Small intestine (tissue), 7 donors: ENCODE data around the gene TNRC6B. TPM values are rescaled to one million over a fixed set of nuclear protein-coding genes. Genes with fewer than 3 reads are reported as not detected.

Source experiments
- DNase-seq, 2 donors: peaks; one replicate each; pipeline versions ENCODE4 v3.0.0 to v3.0.0-alpha.2; 2013
- FAIRE-seq: peaks from 2 replicates; lab custom pipeline; 2012; peaks lifted over from hg19 to GRCh38; lab: Jason Lieb, UNC
- H3K27ac ChIP-seq, 3 donors: one replicate each; pipeline ENCODE4 v1.5.1; 2013; ENCODE audit warnings: low read length in 2 of 3, mild to moderate bottlenecking in 2 of 3, control low read depth in 1 of 3, inconsistent platforms in 1 of 3, low read depth in 1 of 3, moderate library complexity in 1 of 3
- H3K27me3 ChIP-seq, 3 donors: one replicate each; pipeline ENCODE4 v1.6.1; 2013; ENCODE audit warnings: low read length in 3 of 3, inconsistent platforms in 1 of 3; ENCODE audit not compliant: control insufficient read depth in 3 of 3, insufficient read depth in 3 of 3
- H3K36me3 ChIP-seq, 3 donors: one replicate each; pipeline ENCODE4 v1.6.1; 2013; ENCODE audit warnings: low read length in 3 of 3, inconsistent platforms in 1 of 3, low read depth in 1 of 3, mild to moderate bottlenecking in 1 of 3, moderate library complexity in 1 of 3; ENCODE audit not compliant: control insufficient read depth in 3 of 3, insufficient read depth in 2 of 3
- H3K4me1 ChIP-seq, 3 donors: one replicate each; pipeline ENCODE4 v1.6.1; 2013; ENCODE audit warnings: low read length in 2 of 3, inconsistent platforms in 1 of 3, low read depth in 1 of 3, mild to moderate bottlenecking in 1 of 3, moderate library complexity in 1 of 3; ENCODE audit not compliant: control insufficient read depth in 3 of 3, insufficient read depth in 2 of 3
- H3K4me3 ChIP-seq, 3 donors: one replicate each; pipeline ENCODE4 v1.5.1; 2013; ENCODE audit warnings: low read length in 3 of 3, control low read depth in 1 of 3, inconsistent platforms in 1 of 3, low read depth in 1 of 3, mild to moderate bottlenecking in 1 of 3, moderate library complexity in 1 of 3
- H3K9me3 ChIP-seq, 2 donors: one replicate each; pipeline ENCODE4 v1.6.1; 2013; ENCODE audit warnings: low read depth in 1 of 2, low read length in 1 of 2; ENCODE audit not compliant: control insufficient read depth in 2 of 2, insufficient read depth in 1 of 2
- WGBS, 3 donors: extraction: QIAGEN DNeasy Blood & Tissue Kit; methylation state at CpG; one replicate each; pipeline ENCODE4 v1.1.7; 2013; 5-methylcytosine and 5-hydroxymethylcytosine counted together
- polyA plus RNA-seq, 4 donors: library from polyadenylated mRNA; stranded (reverse) in 3 of 4; unstranded in 1 of 4; fragments of 200-250 nt in 3 of 4; fragments of 120-200 nt in 1 of 4; gene quantifications; one replicate each; pipeline versions ENCODE4 v1.2.1 to v1.2.3, GENCODE V29; 2013
- donor health status: healthy with polysubstance abuse.
- donor health status: control.
- donor health status: control.
- donor health status: Bipolar disorder and iron deficiency.
- donor health status: healthy.

Gene TNRC6B
- polyA plus RNA-seq, 4 donors, result 2.2 to 9.6 (median 5.9) TPM

DNA sequence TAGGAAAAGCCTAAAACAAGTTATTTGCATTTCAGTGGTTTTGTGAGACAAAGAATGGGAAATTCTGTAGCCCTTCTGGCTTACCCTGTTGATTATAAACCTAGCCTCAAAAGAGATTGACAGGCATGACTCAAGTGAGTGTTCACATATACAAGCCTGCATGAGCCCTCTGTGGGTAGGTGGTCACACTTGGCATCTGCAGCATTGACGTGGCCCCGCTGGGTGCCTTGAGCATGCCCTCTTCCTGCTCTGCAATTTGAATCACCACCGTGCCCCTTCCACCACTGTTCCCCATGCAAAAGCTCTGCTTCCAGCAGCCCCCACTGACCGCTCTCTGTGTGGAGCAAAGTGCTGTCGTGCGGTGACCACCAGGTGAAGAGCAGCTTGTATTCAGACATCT, 147.6 kb downstream of the TNRC6B start:
- no peaks in the 10 kb centered on the region for H3K9me3 ChIP-seq
- peak overlapping the region in 2 of 3 donors; percentile 65 to 77 for H3K27ac ChIP-seq
- H3K4me1 ChIP-seq, result peaks cover 0 to 3% (median 0%) of the 10 kb centered on the region in 3 donors
- DNase-seq, result no peak
- no peak for FAIRE-seq
- H3K4me3 ChIP-seq, result no peak overlapping the region
- H3K36me3 ChIP-seq, result peaks cover 6 to 31% (median 25%) of the 10 kb centered on the region in 3 donors
- WGBS, 3 donors, result 85 to 96% (median 93%) methylated on average over 6 of the region's 6 CpGs
- no peaks in the 10 kb centered on the region for H3K27me3 ChIP-seq

DNA sequence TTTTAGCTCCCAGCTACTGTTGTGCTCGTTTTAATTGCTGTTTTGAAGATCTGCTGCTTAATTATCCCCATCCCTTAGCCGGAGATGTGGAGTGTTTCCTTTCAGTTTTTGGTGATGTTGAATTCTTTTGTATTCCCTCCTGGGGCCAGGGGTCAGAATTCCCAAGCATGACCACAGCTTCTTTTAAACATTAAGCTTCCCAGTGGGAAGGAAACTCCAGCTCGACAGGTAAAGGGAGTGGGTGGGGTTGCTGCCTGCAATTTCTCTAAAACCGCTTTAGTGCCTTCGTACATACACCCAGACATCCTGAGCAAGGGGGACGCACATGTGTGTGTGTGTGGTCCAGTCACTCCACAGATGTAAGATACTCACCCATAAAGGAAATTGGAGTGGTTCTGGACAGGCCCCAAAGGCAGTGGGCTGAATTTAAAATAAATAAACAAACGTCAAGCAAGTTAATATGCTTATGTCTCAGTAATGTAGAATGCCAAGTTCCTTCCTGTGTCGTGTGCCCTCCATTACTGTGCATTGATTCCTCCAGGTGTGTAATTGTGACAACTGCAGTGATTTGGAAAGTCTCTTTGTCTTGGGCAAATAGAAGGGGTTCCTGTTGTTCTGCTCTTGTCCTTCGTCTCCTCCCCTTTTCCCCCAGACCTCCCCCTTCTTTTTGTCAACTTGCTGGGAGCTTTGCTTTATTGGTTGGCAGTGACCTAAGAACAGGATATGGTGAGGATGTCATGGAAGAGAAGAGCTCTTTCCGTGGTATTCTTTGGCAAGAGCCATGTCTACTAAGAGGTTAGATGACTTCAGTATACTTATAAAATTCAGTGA, 149.4 kb downstream of the TNRC6B start:
- no peak for DNase-seq
- 52 to 80% (median 69%) methylated on average over 10 of the region's 10 CpGs for WGBS, 3 donors
- Histone ChIP-seq H3K9me3 (no peaks in the 10 kb centered on the region), H3K4me1 (peaks cover 0 to 3% (median 0%) of the 10 kb centered on the region in 3 donors), H3K27ac (peak overlapping the region in 1 of 3 donors; percentile 73), H3K4me3 (no peak overlapping the region), H3K36me3 (peaks cover 6 to 27% (median 13%) of the 10 kb centered on the region in 3 donors), H3K27me3 (no peaks in the 10 kb centered on the region)
- FAIRE-seq, result no peak

DNA sequence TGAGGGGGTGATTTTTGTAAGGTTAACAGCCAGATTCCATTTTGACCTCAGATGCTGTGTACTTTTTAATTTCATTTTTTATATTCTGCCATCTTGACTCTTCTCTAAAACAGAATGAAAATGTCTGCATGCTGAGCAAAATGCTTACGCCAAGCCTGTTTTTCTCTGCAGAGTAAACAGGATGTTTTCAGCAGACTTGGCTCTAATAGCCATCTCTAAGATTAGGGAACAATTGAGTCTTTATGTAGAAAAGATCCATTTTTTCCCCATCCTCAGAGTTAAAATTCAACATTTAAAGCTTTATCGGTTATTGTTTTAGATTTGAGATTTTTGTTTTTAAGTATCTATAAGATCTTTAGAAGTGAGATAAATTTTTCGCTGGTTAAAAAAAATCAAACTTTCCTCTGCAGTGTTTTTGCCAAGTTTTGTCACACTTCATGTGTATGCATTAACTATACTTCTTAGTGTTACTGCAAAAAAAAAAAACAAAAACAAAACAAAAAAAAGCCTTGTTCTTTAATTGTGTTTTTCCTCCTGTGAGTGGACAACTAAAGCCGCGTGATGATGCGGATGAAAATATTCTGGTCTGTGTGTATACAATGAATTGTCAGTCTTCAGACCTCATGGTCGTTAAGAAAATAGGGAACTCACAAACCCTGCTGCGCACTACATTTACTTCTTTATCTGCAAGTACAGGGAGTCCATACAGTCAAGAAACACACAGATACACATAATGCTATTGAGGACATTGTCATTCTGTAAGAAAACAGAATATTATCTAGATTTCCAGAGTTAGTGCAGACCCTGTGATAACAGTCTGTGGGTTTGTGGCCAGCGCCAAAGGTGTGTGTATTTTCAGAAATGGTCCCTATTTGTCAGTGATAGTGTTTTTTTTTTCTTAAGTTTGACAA, 151.1 kb downstream of the TNRC6B start:
- no peaks in the 10 kb centered on the region for H3K9me3 ChIP-seq
- DNase-seq (no peak), FAIRE-seq (no peak)
- H3K36me3 ChIP-seq, result peaks cover 0 to 26% (median 3%) of the 10 kb centered on the region in 3 donors
- no peaks in the 10 kb centered on the region for H3K27me3 ChIP-seq
- WGBS, 3 donors, result 74 to 91% (median 88%) methylated on average over 9 of the region's 9 CpGs
- H3K27ac ChIP-seq, result peak overlapping the region in 1 of 3 donors; percentile 29
- H3K4me3 ChIP-seq, result no peak overlapping the region
- peaks cover 0 to 3% (median 0%) of the 10 kb centered on the region in 3 donors for H3K4me1 ChIP-seq

DNA sequence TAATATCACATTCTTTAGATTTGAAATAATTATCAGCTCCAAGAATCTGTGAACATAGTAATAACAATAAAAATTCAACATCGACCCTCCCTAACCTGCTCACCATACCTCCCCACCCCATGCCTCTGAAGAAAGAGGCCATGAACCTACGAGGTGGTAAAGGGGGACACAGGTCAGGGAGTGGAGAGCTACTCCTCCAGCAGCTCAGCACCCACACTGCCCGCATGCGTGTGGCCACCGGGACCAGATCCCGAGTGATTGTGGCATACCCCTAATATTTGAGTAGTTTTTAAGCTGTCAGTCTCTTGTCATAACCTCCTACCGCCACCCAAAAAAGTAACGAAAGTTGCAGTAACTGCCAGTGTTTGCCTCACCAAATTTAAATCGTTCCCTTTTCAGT, 151.7 kb downstream of the TNRC6B start:
- no peaks in the 10 kb centered on the region for H3K9me3 ChIP-seq
- H3K4me1 ChIP-seq, result peaks cover 0 to 3% (median 0%) of the 10 kb centered on the region in 3 donors
- peak overlapping the region in 1 of 3 donors; percentile 45 for H3K27ac ChIP-seq
- FAIRE-seq (no peak), DNase-seq (no peak)
- 87 to 95% (median 91%) methylated on average over 9 of the region's 9 CpGs for WGBS, 3 donors
- peaks cover 0 to 27% (median 3%) of the 10 kb centered on the region in 3 donors for H3K36me3 ChIP-seq
- H3K27me3 ChIP-seq, result no peaks in the 10 kb centered on the region
- no peak overlapping the region for H3K4me3 ChIP-seq

DNA sequence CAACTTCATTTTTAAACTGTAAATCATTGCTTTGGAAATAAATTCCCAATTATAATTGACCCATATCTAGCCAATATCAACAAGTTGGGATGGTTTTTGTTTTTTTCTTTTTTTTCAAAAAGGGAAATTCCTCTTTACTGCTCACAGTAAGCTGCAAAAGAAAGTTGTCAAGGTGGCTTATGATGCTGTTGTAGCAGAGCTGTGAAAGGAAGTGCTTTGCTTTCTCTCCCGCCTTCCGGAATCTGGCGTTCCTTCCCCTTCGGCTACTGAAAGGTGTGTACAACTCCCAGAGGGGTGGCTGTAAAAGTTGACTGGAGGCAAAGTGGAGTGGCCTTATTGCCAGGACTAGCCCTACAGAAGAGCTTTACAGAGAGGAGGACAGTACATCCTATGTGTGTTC, 152.4 kb downstream of the TNRC6B start:
- no peak overlapping the region for H3K4me3 ChIP-seq
- no peak for DNase-seq
- no peaks in the 10 kb centered on the region for H3K27me3 ChIP-seq
- 80 to 90% (median 90%) methylated on average over 4 of the region's 4 CpGs for whole genome bisulfite sequencing, 3 donors
- peaks cover 0 to 3% (median 0%) of the 10 kb centered on the region in 3 donors for H3K4me1 ChIP-seq
- no peak for FAIRE-seq
- peak overlapping the region in 1 of 3 donors; percentile 51 for H3K27ac ChIP-seq
- no peaks in the 10 kb centered on the region for H3K9me3 ChIP-seq
- peaks cover 0 to 27% (median 0%) of the 10 kb centered on the region in 3 donors for H3K36me3 ChIP-seq

DNA sequence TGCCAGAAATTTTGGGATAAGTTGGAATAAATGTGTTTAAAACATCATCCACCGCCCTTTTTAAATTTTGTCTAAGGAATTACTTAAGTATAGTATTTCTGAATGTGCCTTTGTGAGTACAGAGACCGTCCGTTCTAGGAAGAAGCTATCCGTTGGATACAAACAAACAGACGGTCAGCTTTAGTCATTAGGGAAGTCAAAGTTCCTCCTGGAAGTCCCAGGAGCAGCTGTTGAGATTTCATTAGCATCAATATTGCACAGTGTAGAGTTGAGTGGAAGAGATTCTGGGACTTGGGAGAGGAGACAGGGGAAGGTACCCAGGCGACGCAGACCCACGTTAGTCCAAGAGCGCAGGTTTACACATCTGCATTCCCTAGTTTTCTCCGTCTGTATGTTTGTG, 152.9 kb downstream of the TNRC6B start:
- 76 to 88% (median 79%) methylated on average over 10 of the region's 10 CpGs for WGBS, 3 donors
- no peak for DNase-seq
- Histone ChIP-seq H3K27ac (no peak overlapping the region), H3K27me3 (no peaks in the 10 kb centered on the region), H3K36me3 (peaks cover 0 to 23% (median 0%) of the 10 kb centered on the region in 3 donors), H3K9me3 (no peaks in the 10 kb centered on the region), H3K4me1 (peaks cover 0 to 3% (median 0%) of the 10 kb centered on the region in 3 donors), H3K4me3 (no peak overlapping the region)
- no peak for FAIRE-seq

DNA sequence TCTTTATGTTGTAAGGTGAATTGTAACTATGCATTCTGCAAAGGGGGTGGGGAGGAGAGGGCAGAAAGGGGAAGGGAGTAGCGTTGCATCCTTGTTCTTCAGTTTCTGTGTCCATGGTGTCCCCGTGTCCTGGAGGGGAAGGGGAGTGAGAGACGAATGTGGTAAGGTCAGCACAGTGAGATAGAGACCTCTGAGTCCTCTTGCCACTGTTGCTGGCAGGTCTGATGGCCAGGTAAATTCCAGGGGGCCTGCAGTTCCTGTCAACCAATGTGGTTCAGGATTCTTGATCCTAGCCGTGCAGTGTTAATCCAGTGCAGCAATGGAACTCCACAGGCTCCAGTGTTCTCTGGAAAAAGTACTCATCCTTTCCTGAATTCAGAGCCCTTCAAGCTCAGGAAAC, 154.0 kb downstream of the TNRC6B start:
- Histone ChIP-seq H3K27me3 (no peaks in the 10 kb centered on the region), H3K4me3 (no peak overlapping the region), H3K4me1 (peaks cover 0 to 3% (median 2%) of the 10 kb centered on the region in 3 donors), H3K36me3 (peaks cover 0 to 24% (median 0%) of the 10 kb centered on the region in 3 donors), H3K27ac (no peak overlapping the region), H3K9me3 (no peaks in the 10 kb centered on the region)
- 79 to 89% (median 80%) methylated on average over 4 of the region's 4 CpGs for WGBS, 3 donors
- FAIRE-seq (no peak), DNase-seq (no peak)

DNA sequence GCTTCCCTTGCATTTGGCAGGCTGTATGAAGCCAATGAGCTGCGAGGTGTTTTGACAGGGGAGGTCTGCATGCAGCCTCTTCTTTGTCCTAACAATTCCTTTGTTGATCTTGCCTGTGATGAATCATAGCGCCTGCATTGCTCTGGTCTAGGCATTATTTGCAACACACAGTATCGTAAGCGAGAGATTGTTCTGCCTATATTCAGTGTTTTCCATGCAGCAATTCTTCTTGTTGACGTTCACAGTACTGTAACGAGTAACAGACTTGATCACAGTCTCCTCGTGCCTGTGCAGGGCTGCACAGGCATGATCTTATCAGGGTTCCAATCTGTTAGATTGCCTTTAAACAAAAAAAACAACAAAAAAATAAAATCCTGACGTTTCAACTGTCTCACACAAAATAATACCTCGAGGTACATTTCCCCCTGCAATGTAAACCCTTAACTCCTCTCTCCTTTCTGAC, 154.6 kb downstream of the TNRC6B start:
- H3K36me3 ChIP-seq, result peaks cover 0 to 28% (median 0%) of the 10 kb centered on the region in 3 donors
- H3K27me3 ChIP-seq, result no peaks in the 10 kb centered on the region
- 64 to 75% (median 67%) methylated on average over 9 of the region's 9 CpGs for WGBS, 3 donors
- H3K4me1 ChIP-seq, result peaks cover 0 to 2% (median under 1%) of the 10 kb centered on the region in 3 donors
- peak overlapping the region in 1 of 3 donors; percentile 3 for H3K27ac ChIP-seq
- no peaks in the 10 kb centered on the region for H3K9me3 ChIP-seq
- FAIRE-seq (no peak), DNase-seq (no peak)
- H3K4me3 ChIP-seq, result no peak overlapping the region
